ENCODE results near the gene GPR78. TPM values are rescaled to one million over a fixed set of nuclear protein-coding genes. Genes with fewer than 3 reads are reported as not detected.

GPR78 gene
- total RNA-seq, 2 donors from 2014 or later = 3.7 to 8.1 TPM

DNA sequence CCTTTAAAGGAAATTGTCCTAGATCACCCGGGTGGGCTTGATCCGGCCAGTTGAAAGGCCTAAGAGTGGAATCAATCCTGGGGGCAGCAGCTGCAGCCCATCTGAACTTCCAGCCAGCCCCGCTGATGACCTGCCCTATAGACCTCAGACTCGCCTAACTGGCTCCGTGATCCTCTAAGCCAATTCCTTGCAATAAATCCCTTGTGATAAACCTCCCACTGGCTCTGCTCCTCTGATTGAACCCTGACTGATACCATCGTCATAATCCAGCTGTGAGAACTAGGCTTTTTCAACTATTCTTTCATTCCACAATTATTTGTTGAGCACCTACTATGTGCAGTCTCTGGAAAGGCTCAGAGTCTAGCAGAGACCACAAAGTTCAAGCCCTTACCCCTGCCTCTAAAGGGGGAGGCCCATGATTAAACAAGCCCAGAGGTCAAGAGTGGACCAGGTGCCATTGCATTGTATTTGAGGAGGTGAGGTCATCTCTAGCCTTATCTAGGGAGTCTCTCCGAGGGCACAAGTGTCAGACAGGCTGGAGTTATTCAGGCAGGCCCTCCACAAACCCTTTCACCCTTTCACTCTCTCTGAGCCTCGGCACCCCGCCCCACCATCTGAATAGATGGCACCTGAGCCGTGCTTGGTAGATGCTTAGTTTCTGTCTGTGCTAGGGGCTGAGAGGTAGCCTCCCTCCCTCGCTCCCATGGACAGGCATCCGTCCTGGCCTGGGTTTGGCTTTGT lies 20.5 kb upstream of the GPR78 start:
- Mint-ChIP-seq H3K27me3 (ENCODE audit: insufficient read depth) (no peaks in the 10 kb centered on the region), H3K4me1 (peaks cover 48% of the 10 kb centered on the region), H3K27ac (peak overlapping the region; percentile 89), H3K36me3 (ENCODE audit: low read depth) (no peaks in the 10 kb centered on the region), H3K9me3 (no peaks in the 10 kb centered on the region), H3K4me3 (no peak overlapping the region)
- TF ChIP-seq, protein P1, sequence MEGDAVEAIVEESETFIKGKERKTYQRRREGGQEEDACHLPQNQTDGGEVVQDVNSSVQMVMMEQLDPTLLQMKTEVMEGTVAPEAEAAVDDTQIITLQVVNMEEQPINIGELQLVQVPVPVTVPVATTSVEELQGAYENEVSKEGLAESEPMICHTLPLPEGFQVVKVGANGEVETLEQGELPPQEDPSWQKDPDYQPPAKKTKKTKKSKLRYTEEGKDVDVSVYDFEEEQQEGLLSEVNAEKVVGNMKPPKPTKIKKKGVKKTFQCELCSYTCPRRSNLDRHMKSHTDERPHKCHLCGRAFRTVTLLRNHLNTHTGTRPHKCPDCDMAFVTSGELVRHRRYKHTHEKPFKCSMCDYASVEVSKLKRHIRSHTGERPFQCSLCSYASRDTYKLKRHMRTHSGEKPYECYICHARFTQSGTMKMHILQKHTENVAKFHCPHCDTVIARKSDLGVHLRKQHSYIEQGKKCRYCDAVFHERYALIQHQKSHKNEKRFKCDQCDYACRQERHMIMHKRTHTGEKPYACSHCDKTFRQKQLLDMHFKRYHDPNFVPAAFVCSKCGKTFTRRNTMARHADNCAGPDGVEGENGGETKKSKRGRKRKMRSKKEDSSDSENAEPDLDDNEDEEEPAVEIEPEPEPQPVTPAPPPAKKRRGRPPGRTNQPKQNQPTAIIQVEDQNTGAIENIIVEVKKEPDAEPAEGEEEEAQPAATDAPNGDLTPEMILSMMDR (conservative IDR thresholded peaks at IDR 0.05) = no peak
- Histone ChIP-seq H3K9me3 (ENCODE audit: control insufficient read depth, low read length) (no peaks in the 10 kb centered on the region), H3K36me3 (ENCODE audit: control insufficient read depth, insufficient read depth, low read length) (no peaks in the 10 kb centered on the region), H3K27me3 (ENCODE audit: control insufficient read depth, insufficient read depth, low read length, poor library complexity, severe bottlenecking) (no peaks in the 10 kb centered on the region), H3K4me3 (ENCODE audit: low read length) (peak overlapping the region; percentile 69), H3K9ac (ENCODE audit: extremely low read depth, low read length, poor library complexity, severe bottlenecking) (peak overlapping the region; percentile 66), H3K4me1 (ENCODE audit: control insufficient read depth, insufficient read depth, low read length) (peaks cover 19% of the 10 kb centered on the region), H3K27ac (ENCODE audit: low read depth, low read length) (peak overlapping the region; percentile 60)
- 75 to 76% methylated on average over 7 to 12 of the region's 12 CpGs for WGBS, 2 experiments (ENCODE audit: insufficient coverage in 1 of 2, insufficient read length in 1 of 2)
- peak; percentile 73 for DNase-seq

DNA sequence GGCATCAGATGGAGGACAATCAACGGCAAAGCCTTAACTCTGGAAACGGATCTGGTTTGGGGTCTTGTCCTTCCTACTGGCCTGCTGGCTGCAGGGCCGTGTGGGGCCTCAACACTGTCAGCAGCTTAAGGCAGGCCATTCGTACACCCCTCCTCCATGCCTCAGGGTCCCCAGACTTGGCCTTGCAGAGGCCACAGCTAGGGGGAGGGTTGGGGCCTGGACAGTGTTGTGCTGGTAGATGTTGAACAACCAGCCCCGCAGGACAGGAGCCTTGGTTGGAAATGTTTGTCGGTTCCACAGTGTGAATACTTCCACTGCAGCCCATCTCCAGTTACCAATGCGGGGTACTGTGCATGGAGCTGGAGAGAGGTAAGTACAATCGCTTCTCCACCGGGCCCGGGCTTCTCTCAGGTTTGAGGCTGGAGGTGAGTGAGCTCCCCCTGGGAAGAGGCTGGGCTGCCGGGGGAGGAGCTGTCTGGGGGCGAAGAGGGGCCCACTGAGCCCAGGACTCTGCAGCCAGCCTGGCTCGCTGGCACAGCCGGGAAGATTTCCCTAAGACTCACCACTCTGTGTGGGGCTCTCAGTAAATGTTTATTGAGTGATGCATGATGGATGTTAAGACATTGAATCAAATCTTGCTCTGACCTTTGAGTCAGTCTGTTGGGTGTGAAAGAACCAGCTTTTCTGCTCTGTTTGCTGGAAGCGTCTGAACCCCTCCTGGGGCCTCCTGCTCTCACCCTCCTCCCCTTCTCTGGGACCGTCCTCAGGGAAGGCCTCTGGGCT lies 19.7 kb upstream of the GPR78 start:
- 73 to 74% methylated on average over 5 to 16 of the region's 16 CpGs for WGBS, 2 experiments (ENCODE audit: insufficient coverage in 1 of 2, insufficient read length in 1 of 2)
- H3K9ac ChIP-seq (ENCODE audit: extremely low read depth, low read length, poor library complexity, severe bottlenecking) = peak overlapping the region; percentile 66
- Mint-ChIP-seq H3K4me1 (peaks cover 45% of the 10 kb centered on the region), H3K27ac (peak overlapping the region; percentile 89), H3K27me3 (ENCODE audit: insufficient read depth) (no peaks in the 10 kb centered on the region), H3K36me3 (ENCODE audit: low read depth) (no peaks in the 10 kb centered on the region), H3K9me3 (no peaks in the 10 kb centered on the region), H3K4me3 (peak overlapping the region; percentile 14)
- no peaks in the 10 kb centered on the region for H3K36me3 ChIP-seq (ENCODE audit: control insufficient read depth, insufficient read depth, low read length)
- no peaks in the 10 kb centered on the region for H3K9me3 ChIP-seq (ENCODE audit: control insufficient read depth, low read length)
- H3K27ac ChIP-seq (ENCODE audit: low read depth, low read length) = peak overlapping the region; percentile 60
- no peaks in the 10 kb centered on the region for H3K27me3 ChIP-seq (ENCODE audit: control insufficient read depth, insufficient read depth, low read length, poor library complexity, severe bottlenecking)
- peaks cover 18% of the 10 kb centered on the region for H3K4me1 ChIP-seq (ENCODE audit: control insufficient read depth, insufficient read depth, low read length)
- TF ChIP-seq, protein P1 (conservative IDR thresholded peaks at IDR 0.05) = no peak
- DNase-seq = peak; percentile 66
- peak overlapping the region; percentile 69 for H3K4me3 ChIP-seq (ENCODE audit: low read length)

DNA sequence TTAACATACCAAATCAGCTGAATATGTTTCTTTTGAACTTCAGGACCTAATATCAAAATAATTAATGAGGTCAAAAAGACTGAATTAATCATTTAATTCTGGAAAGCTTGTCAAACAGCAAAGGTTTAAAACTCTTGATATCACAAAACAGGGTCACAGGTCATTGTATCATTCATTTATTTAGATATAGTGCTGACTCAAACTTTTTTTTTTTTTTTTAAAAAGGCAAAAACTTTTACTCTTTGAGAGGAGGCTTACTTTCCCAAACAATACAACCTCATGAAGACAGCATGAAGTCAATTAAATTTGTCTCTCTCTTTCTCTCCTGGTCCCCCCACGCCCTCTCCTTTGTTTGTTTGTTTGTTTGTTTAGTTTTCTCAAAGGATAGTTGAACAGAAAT lies 15.6 kb upstream of the GPR78 start:
- peaks cover 47% of the 10 kb centered on the region for H3K4me1 Mint-ChIP-seq
- no peak overlapping the region for H3K27ac Mint-ChIP-seq
- H3K4me3 Mint-ChIP-seq = no peak overlapping the region
- H3K27me3 Mint-ChIP-seq (ENCODE audit: insufficient read depth) = no peaks in the 10 kb centered on the region
- DNase-seq = no peak
- H3K9ac ChIP-seq (ENCODE audit: extremely low read depth, low read length, poor library complexity, severe bottlenecking) = no peak overlapping the region
- H3K9me3 Mint-ChIP-seq = peaks cover 6% of the 10 kb centered on the region
- no peak overlapping the region for H3K27ac ChIP-seq (ENCODE audit: low read depth, low read length)
- no CpG with 5 or more reads among the region's 1 CpG for WGBS, 2 experiments (ENCODE audit: insufficient coverage in 1 of 2, insufficient read length in 1 of 2)
- peaks cover 15% of the 10 kb centered on the region for H3K4me1 ChIP-seq (ENCODE audit: control insufficient read depth, insufficient read depth, low read length)
- no peaks in the 10 kb centered on the region for H3K27me3 ChIP-seq (ENCODE audit: control insufficient read depth, insufficient read depth, low read length, poor library complexity, severe bottlenecking)
- no peaks in the 10 kb centered on the region for H3K36me3 ChIP-seq (ENCODE audit: control insufficient read depth, insufficient read depth, low read length)
- no peaks in the 10 kb centered on the region for H3K9me3 ChIP-seq (ENCODE audit: control insufficient read depth, low read length)
- no peaks in the 10 kb centered on the region for H3K36me3 Mint-ChIP-seq (ENCODE audit: low read depth)
- TF ChIP-seq, protein P1 (conservative IDR thresholded peaks at IDR 0.05) = no peak
- no peak overlapping the region for H3K4me3 ChIP-seq (ENCODE audit: low read length)

All from endodermal cell (in vitro differentiated cells).